AG04449 (cell line): ENCODE measurements around the gene TEX44.
"Not testable (repeated sequence)": the region's sequence is repeated elsewhere in the genome, so short reads cannot be mapped to it uniquely, and the experiment has no call there.

Experiments used
- CTCF ChIA-PET: fragments of 350-600 bp; formaldehyde crosslinking; extraction: SDS; loops from one replicate; lab custom pipeline; 2021; ENCODE audit warnings: antibody characterized with exemption; lab: Yijun Ruan, JAX
- POLR2A ChIA-PET: fragments of 400-600, 350-600 bp; formaldehyde crosslinking; extraction: SDS; loops from one replicate; lab custom pipeline; 2020; ENCODE audit warnings: antibody characterized with exemption, inconsistent platforms; lab: Yijun Ruan, JAX
- DNase-seq: peaks from one replicate; pipeline ENCODE4 v3.0.0-alpha.2; 2010; ENCODE audit warnings: low read depth, low spot score
- H3K4me3 ChIP-seq: 2 replicates; pipeline ENCODE4 v1.5.1; 2011; ENCODE audit warnings: low read depth, mild to moderate bottlenecking, control low read depth, low read length
- TF ChIP-seq, protein P1 (sequence below): IDR thresholded peaks from one replicate; pipeline ENCODE4 v1.5.1; 2011; ENCODE audit warnings: mild to moderate bottlenecking, moderate library complexity, low read length, control low read depth, inconsistent platforms; ENCODE audit not compliant: insufficient read depth; ENCODE audit errors: missing control alignments

The TEX44 gene

DNA sequence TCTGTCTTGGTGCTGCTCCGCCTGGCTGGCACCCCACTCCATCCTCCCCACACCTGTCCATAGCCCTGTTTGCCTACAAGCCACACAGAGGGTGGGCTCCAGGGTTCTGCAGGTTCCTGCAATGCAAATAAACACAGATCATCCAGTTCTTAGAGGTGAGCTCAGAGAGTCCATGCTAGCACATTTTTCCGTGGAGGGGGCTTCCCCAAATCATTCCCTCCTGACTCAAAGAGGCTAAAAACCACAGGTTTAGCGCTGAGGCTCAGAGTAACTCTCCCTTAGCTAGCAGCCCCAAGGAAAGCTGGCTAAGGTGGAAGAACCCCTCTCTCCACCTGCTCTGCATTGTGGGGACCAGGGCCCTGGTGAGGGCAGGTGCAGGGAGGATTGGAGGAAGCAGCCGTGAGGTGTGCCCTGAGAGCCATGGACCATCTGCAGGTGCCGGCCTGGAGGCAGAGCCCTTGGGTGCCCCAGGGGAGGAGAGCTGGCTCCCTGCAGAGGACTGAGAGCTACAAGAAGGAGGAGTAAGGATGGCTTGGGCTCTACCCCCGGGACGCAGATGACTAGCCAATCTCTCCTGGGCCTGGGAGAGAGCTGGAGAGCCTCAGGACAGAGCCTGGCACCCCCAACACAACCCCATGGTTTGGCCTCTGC lies 23.8 kb upstream of the TEX44 start:
- TF ChIP-seq, protein P1, sequence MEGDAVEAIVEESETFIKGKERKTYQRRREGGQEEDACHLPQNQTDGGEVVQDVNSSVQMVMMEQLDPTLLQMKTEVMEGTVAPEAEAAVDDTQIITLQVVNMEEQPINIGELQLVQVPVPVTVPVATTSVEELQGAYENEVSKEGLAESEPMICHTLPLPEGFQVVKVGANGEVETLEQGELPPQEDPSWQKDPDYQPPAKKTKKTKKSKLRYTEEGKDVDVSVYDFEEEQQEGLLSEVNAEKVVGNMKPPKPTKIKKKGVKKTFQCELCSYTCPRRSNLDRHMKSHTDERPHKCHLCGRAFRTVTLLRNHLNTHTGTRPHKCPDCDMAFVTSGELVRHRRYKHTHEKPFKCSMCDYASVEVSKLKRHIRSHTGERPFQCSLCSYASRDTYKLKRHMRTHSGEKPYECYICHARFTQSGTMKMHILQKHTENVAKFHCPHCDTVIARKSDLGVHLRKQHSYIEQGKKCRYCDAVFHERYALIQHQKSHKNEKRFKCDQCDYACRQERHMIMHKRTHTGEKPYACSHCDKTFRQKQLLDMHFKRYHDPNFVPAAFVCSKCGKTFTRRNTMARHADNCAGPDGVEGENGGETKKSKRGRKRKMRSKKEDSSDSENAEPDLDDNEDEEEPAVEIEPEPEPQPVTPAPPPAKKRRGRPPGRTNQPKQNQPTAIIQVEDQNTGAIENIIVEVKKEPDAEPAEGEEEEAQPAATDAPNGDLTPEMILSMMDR, result no peak
- H3K4me3 ChIP-seq, result no peak overlapping the region
- ChIA-PET POLR2A (no interaction called here), CTCF (interaction anchor here (0.8 to 3.8 kb wide), 3 partner anchors 11 to 86 kb away, joined by 3 to 15 read pairs (median 6); no protein-coding TSS in a partner anchor)
- no peak for DNase-seq

DNA sequence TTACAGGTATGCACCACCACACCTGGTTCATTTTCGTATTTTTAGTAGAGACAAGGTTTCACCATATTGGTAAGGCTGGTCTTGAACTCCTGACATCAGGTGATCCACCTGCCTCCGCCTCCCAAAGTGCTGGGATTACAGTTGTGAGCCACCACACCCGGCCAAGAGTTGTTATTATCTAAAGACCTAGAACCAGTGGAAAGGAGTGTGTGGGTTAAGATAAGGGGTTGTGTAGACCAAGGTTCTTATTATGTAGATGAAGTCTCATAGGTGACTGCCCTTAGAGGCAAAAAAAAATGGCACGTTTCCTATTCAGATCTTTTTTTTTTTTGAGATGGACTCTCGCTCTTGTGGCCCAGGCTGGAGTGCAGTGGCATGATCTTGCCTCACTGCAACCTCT lies 21.7 kb upstream of the TEX44 start:
- CTCF ChIA-PET, result interaction anchor here (1.0 to 3.9 kb wide), 4 partner anchors 13 to 41 kb away, joined by 3 to 24 read pairs (median 10); no protein-coding TSS in a partner anchor
- H3K4me3 ChIP-seq, POLR2A ChIA-PET, DNase-seq: not testable (repeated sequence)

DNA sequence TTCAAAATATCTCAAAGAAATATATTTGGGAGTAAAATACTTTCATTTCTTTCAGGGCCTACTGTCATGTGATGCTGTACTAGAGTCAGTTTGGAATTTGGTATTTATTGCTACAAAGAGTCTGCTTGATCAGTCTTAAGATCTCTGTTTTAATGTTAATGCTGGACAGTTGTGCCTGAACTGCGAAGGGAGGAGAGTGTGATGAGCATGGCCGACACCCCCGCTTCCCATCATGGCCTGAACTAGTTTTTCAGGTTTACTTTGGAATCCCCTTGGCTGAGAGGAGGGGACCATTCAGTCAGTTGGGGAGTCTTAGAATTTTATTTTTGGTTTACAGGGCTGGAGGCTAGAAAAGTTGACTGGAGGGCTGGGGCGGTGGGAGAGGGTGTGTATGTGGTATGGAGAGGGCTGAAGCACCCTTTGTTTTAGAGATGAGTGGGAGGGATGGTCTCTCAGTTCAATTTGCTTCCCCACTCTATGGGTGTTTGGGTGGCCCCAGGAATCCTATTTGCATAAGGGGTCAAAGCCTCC lies 20.9 kb upstream of the TEX44 start:
- TF ChIP-seq, protein P1, result no peak
- DNase-seq, result no peak
- ChIA-PET POLR2A (no interaction called here), CTCF (interaction anchor here (1.1 to 3.9 kb wide), 5 partner anchors 9 to 103 kb away, joined by 3 to 24 read pairs (median 11); no protein-coding TSS in a partner anchor)
- H3K4me3 ChIP-seq, result no peak overlapping the region

DNA sequence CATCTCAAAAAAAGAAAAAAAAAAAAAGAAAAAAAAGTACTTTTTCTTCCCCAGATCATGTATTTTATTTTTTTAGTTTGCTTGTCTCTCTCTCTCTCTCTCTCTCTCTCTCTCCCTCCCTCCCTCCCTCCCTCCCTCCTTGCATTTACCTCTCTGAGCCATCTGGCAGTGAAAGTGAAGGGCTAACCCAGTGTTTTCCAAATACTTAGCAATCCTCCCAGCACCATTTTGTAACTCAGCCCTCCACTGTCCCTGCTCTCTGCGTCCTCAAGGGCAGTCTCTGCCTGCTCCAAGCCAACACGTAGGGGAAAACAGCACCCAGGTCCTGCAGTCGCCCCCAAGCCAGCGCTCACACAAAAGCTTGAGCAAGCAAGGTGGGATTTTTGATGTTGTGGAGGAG lies 19.6 kb upstream of the TEX44 start:
- POLR2A ChIA-PET, result no interaction called here
- no peak for DNase-seq
- CTCF ChIA-PET, result interaction anchor here (1.1 to 3.9 kb wide), 5 partner anchors 10 to 90 kb away, joined by 3 to 24 read pairs (median 9); no protein-coding TSS in a partner anchor

DNA sequence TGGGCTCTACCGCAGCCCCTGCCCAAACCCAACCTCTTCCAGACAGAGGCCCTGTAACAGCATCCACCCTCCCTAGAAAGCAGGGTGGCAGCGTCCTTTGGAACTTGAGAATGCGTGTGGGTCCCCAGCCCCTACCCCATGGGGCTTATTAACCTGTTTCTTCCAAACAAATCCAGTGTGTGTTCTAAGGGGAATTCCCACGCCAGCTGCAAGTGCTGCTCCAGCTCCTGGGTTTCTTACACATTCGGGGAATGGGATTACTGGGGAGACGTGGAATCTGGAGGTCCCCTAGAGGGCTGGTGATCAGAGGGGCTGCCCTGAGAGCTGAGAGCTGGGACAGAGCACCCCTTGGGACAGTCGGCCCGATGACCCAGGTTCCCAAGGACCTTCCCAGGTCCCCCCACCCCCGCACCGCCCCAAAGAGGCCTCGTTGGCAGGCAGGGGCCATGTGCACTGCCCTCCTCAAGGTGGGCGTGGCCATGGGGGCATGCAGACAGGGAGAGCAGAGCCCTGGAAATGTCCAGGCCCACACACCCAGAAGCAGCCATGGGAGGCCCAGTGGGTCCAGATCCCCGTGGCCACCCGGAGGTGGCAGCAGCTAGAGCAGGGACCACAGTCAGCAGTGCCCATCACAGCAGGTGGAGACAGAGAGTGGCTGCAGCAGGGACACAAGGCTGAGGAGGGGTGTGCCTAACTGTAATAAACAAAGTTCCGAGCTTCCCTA lies 18.8 kb upstream of the TEX44 start:
- CTCF ChIA-PET, result interaction anchor here (0.8 to 3.9 kb wide), 5 partner anchors 9 to 91 kb away, joined by 3 to 24 read pairs (median 9); no protein-coding TSS in a partner anchor
- POLR2A ChIA-PET, result no interaction called here

More for the DNA sequence above, 19.6 kb upstream of the TEX44 start:
- H3K4me3 ChIP-seq, result no peak overlapping the region
- TF ChIP-seq, protein P1, result no peak

DNA sequence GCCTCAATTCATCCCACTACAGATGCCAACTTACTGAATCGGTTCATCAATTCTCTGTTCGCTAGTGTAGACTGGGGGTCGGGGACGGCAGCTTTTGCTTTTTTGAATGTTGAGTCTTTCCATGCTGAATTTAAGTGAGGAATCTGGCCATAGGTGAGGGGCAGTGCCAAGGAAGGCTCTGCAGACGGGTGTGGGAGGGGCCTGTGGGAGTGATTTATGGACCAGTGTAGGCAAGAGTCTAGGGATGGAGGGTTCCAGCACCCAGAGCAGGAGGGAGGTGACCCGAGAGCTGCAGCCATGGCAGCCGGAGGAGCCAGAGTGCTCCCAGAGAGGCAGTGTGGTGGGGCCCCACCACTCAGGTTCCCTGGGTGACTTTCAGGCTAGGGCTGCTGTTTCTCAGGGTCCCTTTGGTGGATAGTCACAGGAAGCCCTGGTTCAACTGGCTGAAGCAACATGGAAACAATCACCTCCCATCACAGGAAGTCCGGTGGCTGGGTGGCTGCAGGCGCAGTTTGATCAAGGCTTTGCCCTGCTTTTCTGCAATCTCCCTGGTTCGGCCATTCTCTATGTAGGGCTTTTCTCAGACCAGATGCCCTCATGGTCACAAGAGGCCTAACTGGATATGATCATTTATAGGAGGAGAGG lies 16.9 kb upstream of the TEX44 start:
- no peak for DNase-seq
- TF ChIP-seq, protein P1, result no peak
- POLR2A ChIA-PET, result no interaction called here
- CTCF ChIA-PET, result interaction anchor here (0.6 to 2.4 kb wide), 4 partner anchors 12 to 149 kb away, joined by 3 to 17 read pairs (median 4); no protein-coding TSS in a partner anchor
- H3K4me3 ChIP-seq, result no peak overlapping the region

More for the DNA sequence above, 18.8 kb upstream of the TEX44 start:
- H3K4me3 ChIP-seq, result no peak overlapping the region
- TF ChIP-seq, protein P1, result no peak
- no peak for DNase-seq
